HT1080 (cell line): ENCODE results near the gene TXNIP. TPM values are rescaled to one million over a fixed set of nuclear protein-coding genes. Genes with fewer than 3 reads are reported as not detected.

ENCODE experiments used
- DNase-seq: peaks from one replicate; pipeline ENCODE4 v3.0.0-alpha.2; 2015; ENCODE audit warnings: low read depth
- total RNA-seq: library from RNA; depleted of rRNA; stranded (reverse); fragments of >200 nt; shearing (Covaris generic); gene quantifications from 2 replicates; pipeline ENCODE4 v1.2.3, GENCODE V29; 2014; rRNA removed

The TXNIP gene
- total RNA-seq, 1 experiment from 2014 or later, result 10.4 TPM

DNA sequence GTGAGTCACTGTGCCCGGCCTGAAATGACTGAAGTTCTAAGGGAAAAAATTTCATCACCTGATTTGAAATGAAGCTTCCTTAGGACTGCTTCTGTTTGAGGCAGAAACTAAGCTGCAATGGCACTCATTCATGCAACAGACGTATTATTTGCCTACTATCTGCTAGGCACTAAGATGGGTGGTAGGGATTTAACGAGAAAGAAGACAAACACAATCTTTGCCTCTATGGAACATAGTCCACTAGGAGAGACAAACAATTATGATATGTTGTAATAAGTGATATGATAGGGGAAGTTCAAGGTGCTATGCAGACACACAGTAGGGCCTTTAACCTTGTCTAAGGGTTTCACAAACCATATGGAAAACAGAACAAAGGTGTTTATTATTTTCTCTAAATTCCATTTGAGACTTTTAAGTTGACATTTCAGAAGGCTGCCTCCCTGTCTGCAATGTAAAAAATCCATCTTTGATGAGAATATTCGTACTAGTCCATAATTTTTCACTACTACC lies 49.8 kb downstream of the TXNIP start:
- no peak for DNase-seq

DNA sequence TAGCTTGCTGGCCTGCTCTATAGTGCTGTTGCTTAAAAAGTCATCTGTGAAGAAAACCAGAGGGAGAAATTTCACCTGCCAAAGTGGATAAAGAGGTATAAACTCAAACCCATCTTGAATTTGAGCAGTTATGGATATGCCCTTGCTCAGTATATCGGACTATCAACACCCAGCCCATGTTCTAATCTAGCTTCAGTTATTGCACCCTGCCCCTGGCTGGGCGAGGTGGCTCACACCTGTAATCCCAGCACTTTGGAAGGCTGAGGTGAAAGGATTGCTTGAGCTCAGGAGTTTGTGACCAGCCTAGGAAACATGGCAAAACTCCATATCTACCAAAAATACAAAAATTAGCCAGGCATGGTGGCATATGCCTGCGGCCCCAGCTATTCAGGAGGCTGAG lies 51.8 kb downstream of the TXNIP start:
- DNase-seq, result no peak

DNA sequence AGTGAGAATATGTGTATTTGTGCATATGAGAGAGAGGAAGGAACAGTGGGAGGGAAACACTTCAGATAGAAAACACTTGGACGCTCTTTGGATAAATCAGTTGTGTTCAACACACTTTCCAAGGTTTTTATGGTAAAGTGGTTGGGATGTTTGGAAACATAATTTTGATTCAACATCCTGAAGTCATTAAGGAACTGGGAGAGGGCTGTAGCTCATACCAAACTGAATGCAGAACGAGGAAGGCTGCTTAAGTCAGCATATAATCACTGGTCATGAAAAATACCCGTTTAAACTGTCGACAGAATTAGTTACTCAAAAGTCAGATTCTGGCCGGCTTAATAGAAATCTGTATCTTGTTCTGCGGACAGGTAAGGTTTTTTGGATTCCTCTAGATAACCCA lies 53.5 kb downstream of the TXNIP start:
- no peak for DNase-seq

Other genes starting within 250 kb of the TXNIP start
- 7.5 and 9.3 TPM in 2 replicates for gene RNF115, start 172.5 kb downstream of the TXNIP start, total RNA-seq
- gene POLR3C, start 172.4 kb downstream of the TXNIP start, total RNA-seq, result 51.1 and 56.4 TPM in 2 replicates
- 5.8 and 7.2 TPM in 2 replicates for gene NUDT17, start 150.9 kb downstream of the TXNIP start, total RNA-seq
- 11.7 and 19.8 TPM in 2 replicates for gene PIAS3, start 137.5 kb downstream of the TXNIP start, total RNA-seq
- gene ANKRD35, start 110.7 kb downstream of the TXNIP start, total RNA-seq, result 0.08 TPM in 1 of 2 replicates, not detected in the other
- gene ITGA10, start 86.5 kb downstream of the TXNIP start, total RNA-seq, result 9.1 and 9.4 TPM in 2 replicates
- 17.8 and 21.8 TPM in 2 replicates for gene PEX11B, start 77.9 kb downstream of the TXNIP start, total RNA-seq
- gene RBM8A, start 69.1 kb downstream of the TXNIP start, total RNA-seq, result 174 and 199 TPM in 2 replicates
- 16.3 and 24.7 TPM in 2 replicates for gene LIX1L, start 38.6 kb downstream of the TXNIP start, total RNA-seq
- 0.94 and 1.1 TPM in 2 replicates for gene ANKRD34A, start 32.0 kb downstream of the TXNIP start, total RNA-seq
- 6.6 and 8.3 TPM in 2 replicates for gene POLR3GL, start 31.9 kb downstream of the TXNIP start, total RNA-seq
- not detected in 2 replicates for gene HJV, start 25.2 kb upstream of the TXNIP start, total RNA-seq
- gene NBPF10, start 148.2 kb upstream of the TXNIP start, total RNA-seq, result 0.96 and 1.2 TPM in 2 replicates
- 26.3 and 31.4 TPM in 2 replicates for gene NOTCH2NLA, start 232.4 kb upstream of the TXNIP start, total RNA-seq